ENCODE data around the gene FMO2.

The FMO2 gene, protein sequence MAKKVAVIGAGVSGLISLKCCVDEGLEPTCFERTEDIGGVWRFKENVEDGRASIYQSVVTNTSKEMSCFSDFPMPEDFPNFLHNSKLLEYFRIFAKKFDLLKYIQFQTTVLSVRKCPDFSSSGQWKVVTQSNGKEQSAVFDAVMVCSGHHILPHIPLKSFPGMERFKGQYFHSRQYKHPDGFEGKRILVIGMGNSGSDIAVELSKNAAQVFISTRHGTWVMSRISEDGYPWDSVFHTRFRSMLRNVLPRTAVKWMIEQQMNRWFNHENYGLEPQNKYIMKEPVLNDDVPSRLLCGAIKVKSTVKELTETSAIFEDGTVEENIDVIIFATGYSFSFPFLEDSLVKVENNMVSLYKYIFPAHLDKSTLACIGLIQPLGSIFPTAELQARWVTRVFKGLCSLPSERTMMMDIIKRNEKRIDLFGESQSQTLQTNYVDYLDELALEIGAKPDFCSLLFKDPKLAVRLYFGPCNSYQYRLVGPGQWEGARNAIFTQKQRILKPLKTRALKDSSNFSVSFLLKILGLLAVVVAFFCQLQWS

DNA sequence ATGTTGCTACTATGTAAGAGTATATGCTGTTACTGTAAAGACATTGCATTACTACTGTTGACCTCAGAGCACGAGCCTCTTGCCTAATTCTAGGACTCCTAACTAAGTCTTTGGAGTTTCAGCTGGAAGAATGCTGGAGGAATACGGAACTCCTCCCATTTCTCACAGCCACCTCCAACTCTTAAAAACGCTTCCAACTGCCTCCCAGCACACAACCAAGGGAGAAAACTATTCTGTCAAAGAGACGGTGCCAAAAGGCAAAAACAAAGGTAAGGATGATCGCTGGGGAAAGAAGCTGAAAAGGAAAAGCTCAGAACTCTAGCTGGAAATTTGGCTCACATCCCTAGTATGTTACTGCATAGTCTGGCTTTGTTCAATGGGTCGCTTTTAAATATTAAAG is at the start of gene FMO2:
Gene FMO2, plus strand, starts transcription at position 210 of the 400 bp plus-strand sequence. CDS start 414 bp downstream, outside the sequence.
- peak; percentile 10 for DNase-seq (ENCODE audit: low read depth, low spot score)

DNA sequence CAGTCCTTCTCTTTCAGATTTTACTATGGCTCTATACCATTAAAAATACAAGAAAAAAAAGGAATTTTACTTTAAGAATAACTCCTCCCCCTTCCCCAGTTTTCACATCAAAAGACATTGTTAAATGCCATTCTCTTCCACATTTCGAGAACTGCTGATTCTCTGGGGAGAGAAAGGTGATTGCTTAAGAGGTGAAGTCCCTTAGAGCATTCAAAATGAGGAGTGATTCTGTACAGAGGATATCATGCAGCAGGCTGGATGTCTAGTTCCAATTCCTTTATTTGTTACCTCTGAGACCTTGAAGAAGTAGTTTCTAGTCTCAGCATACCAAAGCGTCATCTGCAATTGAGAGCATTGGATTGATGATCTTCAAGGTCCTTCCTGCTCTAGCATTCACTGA is 47.5 kb upstream of the FMO2 start:
- no peak for DNase-seq (ENCODE audit: low read depth, low spot score)

DNA sequence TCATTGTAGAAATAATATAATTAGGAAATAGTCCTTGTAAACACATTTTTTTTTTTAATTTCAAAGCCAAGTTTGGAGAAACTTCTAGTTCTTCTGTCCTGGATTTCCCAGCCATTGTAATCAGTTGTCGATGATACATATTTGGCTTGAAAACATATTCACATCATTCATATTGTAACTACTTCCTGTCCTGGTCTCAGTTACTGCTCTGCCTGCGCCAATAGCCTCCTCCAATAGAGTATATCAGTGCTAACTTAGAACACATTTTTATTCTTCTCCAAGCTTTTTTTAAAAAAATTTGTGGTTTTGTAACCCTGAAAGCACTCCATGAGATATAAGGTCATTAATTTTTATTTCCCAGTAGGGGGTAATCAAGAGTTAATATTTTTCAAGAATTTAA is 46.1 kb upstream of the FMO2 start:
- DNase-seq (ENCODE audit: low read depth, low spot score) = no peak

DNA sequence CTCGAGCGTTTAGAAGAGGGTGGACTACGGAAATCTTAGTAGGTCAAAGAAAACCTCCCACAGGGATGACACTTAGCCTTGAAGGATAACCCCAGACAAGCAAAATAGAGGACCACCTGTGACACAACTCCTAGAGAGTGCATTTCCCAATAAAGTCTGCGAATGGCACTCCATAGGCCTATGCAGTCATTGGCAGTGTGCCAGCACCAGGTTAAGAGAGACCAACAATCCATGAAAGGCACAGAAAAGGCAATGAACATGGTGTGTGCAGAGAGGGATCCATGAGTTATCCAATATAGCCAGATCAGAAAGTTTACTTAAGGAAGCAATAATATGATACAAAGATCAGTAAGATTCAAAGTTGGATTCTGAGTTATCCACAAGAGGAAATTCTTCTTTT is 45.2 kb upstream of the FMO2 start:
- no peak for DNase-seq (ENCODE audit: low read depth, low spot score)

DNA sequence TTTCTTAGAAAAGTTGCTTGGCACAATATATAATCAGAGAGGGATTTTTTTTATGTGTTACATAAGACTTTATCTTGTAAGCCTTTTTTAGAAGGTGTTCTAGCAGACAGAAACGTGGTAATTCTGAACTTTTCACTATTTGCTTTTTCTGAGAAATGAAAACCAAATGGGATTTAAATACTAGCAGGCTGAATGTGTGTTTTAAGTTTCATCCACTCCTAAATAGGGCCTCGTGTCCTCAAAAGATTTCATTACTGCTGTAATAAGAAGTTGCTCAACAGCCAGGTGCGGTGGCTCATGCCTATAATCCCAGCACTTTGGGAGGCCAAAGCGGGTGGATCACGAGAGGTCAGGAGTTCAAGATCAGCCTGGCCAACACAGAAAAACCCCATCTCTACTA is 44.7 kb upstream of the FMO2 start:
- DNase-seq (ENCODE audit: low read depth, low spot score) = no peak

DNA sequence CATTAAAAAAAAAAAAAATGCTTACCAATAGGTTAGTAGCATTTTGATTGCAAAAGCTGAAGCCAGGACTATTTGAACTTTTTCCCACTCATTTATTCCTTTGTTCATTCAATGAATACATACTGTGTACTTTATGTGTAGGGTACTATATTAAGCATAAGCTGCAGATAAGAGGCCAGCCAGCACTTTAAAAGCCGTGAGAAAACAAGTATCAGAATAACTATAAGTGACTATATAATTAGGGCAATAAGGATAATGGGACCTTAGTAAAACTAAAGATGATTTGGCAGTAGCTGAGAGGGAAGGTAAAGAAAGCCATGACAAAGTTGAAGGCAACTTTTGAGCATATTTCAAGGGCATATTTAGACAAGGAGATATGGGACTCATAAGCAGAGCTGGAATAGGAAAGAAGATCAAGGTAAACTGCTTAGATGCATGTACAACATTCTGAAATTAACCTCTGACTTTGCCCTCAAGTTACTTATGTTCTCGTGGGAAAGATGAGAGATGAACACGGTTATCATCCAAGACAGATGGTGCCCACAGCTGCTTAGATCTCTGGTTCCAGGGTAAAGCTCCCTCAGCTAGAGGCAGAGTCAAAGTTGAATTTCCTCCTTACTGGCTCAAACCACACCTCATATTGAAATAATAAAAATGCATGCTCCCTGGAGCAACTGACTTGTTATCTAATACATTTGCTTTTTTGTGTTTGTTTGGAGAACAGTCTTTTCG is 44.0 kb upstream of the FMO2 start:
- no peak for DNase-seq (ENCODE audit: low read depth, low spot score)

DNA sequence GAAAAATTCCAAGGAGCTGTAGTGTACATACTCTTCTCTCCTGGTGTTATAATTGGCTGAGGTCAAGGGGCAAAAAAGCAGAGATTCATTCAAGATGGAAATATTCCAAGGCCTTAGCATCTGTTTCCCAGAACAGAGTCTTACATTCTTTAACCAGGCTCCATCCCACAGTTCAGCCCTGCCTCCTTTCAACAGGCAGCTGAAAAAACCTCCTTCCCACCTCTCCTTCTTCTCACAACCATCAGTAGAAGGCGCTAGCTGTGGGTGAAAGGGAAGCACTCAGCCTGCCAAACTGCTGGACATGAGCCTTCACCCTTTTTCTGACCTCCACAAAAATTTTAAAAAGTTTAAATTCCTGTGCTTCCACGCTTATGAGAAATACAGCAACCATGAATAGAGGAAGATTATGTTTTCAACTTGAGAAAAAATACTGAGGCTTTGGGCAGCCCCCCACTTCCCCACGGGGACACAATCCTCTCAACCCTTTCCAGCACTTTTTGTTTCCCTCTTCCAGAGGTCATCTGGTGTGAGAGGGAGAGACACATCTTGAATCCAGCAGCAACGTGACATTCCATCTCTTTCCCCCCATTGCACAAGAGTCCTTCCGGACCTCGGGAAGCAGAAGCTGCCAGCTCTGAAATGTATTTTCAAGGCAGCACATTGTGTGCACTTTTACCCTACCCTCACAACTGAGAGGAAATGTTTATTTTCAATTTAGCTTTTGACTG is 43.2 kb upstream of the FMO2 start:
- peak; percentile 24 for DNase-seq (ENCODE audit: low read depth, low spot score)

DNA sequence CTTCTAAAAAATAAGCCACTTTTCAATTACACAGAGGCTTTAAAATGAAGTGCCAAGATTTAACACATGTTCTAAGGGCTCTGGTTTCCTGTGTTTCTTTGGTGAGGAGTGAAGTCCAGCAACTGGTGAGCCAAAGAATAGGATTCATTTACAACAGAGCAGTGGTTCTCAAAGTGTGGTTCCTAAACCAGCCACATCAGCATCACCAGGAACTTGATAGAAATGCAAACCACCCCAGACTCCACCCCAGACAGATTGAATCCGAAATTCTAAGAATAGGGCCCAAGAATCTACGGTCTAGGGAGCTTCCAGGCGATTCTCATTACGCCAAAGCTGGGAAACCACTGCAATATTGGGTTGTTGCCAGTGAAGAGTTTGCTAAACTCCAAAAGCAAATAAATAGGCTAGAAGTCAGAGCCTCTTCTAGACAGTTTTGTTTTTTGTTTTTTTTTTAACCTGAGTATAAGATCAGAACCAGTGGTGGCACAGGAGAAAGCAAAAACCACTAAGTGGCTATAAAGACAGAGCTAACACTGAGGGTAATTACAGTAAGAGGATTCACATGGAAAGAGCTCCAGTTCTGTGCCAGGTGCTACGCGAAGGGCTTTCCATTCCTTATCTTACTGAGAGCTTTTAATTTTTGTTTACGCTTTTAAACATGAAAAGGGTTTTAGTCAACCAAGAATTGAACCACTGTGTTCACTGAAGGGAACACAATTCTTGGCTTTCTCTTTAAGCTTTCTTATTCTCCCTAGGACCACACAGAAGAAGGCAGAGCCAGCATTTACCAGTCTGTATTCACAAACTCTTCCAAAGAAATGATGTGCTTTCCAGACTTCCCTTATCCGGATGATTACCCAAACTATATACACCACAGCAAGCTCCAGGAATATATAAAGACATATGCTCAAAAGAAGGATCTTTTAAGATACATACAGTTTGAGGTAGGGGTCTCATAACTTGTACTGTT is 42.4 kb upstream of the FMO2 start:
- DNase-seq (ENCODE audit: low read depth, low spot score) = peak; percentile 5

DNA sequence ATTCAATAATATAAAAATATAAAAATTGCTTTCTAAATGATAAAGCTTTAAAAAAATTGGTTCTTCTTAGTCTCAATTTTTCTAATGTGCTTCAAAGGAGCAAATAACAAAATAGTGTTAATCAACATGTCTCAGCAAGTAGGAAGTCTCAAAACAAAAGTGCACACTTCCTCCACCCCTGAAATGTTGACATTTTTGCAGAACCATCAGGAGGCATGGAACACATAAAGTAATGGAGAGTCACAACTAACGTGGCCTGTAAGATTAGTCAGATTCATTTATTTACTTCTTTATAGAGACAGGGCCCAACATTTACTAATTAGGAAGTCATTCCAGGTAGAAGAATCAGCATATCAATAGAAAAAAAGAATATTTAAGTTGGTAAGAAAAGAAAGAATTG is 34.9 kb upstream of the FMO2 start:
- DNase-seq (ENCODE audit: low read depth, low spot score) = no peak

DNA sequence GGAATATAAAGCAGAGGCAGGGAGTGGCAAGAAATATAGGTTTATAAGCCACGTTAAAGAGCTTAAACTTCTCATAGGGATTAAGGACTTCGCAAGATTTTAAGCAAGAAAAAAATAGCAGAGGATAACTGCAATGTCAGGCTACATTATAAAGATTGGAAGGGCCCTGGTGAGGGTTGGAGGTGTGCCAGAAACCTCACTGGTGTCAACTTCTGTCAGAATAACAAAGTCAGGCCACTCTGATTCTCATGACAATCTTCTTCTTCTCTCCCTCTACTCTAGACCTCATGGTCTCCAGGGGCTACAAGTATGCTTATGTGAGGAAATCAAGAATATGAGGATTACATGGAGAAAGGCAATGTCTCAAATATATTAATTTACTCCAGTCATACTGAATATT is 32.6 kb upstream of the FMO2 start:
- DNase-seq (ENCODE audit: low read depth, low spot score) = no peak

DNA sequence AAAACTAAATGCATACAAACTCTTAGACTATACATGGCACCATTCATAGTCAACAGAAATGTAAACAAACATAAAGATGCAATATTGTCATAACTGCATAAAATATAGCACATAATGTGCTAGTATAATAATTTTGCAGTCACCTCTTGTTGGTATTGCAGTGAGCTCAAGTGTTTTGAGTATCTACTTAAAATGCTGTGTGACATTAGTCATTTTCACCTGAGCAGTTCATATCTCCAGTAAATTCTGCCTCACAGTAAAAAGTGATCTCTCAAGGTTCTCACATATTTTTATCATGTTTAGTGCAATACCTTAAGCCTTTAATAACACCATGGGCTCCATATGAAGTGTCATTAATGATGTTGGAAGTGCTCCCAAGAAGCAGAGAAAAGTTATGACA is 29.6 kb upstream of the FMO2 start:
- DNase-seq (ENCODE audit: low read depth, low spot score) = no peak

DNA sequence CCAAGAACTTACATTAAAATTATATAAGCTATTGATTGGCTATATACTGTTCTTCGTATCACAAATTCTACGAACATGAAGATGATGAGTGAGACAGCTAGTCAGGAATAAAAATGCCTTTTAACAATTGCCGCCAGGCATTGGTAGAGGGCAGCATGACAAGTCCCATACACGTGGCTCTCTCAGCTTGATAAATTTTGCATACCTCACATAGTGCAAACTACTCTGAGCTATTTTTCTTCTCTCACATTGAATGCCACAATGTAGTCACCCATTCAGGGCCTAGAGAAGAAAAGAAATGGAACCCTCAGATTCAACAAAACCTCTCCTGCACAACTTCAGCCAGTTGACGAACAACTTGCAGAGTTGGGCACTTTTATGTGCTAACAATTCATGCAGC is 27.0 kb upstream of the FMO2 start:
- DNase-seq (ENCODE audit: low read depth, low spot score) = no peak

DNA sequence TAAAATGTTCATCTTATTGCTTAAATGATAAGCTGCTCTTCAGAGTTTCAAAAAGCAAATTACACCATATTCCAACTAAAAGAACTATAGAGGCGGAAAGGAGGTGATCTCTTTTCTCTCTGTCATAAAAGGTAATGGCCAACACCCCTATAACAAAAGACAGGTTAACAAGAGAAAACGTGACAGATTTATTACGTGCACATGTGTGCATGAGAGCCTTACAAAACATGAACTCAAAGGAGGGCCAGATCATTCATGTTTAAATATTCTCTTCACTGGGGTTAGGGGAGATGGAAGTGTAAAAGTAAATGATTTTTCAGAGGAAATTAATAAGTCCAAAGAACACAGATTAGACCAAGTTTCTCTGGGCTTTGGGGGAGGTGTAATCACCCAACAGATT is 26.5 kb upstream of the FMO2 start:
- DNase-seq (ENCODE audit: low read depth, low spot score) = no peak

DNA sequence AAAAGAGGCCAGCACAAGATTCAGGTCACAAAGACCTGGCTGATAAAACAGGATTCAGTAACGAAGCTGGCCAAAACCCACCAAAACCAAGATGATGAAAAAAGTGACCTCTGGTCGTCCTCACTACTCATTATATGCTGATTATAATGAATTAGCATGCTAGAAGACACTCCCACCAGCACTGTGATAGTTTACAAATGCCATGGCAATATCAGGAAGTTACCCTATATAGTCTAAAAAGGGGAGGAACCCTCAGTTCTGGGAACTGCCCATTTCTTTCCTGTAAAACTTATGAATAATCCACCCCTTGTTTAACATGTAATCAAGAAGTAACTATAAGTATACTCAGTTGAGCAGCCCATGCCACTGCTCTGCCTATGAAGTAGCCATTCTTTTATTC is 26.0 kb upstream of the FMO2 start:
- DNase-seq (ENCODE audit: low read depth, low spot score) = no peak

DNA sequence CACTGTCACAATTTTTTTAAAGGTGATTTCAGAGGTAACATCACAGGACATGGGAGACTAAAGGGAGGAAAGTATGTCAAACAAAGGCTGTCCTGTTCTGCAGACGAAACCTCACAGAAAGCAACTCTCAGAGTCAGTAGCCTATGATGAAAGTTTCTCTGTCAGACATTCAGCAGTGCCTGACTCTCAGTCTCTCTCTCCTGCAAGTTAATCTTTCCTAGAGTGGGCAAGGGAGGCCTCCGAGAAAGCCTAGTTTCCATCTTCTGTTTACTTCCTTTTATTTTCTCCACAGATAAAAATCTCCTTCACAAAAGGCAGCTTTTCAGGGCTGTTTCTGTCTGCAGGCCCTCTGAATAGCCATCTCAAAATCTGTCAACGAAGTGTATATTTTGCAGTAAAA is 24.9 kb upstream of the FMO2 start:
- DNase-seq (ENCODE audit: low read depth, low spot score) = no peak

DNA sequence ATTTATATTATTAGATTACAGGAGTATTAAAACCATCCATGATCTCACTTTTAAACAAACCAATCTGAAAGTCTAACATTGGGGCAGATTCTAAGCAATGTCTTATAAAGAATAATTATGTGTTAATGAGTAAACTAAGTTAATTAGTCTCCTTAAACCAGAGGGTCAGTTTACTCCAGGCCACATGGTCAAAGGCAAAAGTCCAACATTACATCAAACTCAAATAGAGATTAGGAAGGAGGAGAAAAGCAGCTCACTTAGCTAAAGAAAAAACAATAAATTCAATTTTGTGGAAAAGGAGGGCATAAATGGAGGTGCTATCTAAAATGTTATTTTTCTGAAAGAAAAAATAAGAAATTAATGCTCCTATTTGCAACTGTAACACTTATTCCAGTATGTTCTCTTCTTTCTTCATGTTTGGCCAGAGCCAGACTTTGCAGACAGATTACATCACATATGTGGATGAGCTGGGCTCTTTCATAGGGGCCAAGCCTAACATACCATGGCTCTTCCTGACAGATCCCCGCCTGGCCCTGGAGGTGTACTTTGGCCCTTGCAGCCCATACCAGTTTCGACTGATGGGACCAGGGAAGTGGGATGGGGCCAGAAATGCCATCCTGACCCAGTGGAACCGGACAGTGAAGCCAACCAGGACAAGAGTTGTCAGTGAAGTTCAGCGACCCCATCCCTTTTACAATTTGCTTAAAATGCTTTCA is 24.3 kb upstream of the FMO2 start:
- no peak for DNase-seq (ENCODE audit: low read depth, low spot score)

DNA sequence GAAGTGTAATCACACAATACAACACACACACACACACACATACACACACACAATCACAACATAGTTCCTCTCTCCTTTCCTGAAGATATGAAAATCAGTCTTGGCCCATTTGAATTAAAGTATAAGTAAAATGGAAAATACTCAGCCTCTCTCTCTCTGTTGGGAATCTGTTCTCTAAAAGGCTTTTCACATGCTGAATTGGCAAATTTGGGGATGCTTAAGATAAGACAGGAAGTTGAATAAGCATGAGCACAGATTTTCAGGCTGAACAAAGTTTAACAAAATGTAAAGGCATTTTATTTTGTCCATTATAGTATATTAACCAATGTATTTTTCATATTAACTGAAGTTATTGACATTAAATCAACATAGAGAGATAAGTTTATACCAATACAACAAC is 23.7 kb upstream of the FMO2 start:
- no peak for DNase-seq (ENCODE audit: low read depth, low spot score)

DNA sequence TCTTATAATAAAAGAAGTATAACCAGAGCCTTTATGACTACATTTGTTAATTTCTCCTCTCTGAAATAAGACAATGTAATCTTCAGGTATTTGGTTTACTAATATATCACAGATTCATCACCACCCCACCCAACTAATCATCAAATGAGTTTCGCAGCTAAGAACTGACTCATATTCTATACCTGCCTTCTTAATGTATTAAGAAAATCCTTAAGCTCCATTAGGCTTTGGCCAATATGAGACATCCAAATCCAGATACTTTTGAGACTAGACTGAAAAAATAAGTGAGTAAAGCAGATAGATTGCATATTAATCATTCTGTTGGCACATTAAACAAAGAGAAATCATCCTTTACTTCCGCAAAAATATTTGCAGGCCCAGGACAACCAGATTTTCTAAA is 18.7 kb upstream of the FMO2 start:
- no peak for DNase-seq (ENCODE audit: low read depth, low spot score)

DNA sequence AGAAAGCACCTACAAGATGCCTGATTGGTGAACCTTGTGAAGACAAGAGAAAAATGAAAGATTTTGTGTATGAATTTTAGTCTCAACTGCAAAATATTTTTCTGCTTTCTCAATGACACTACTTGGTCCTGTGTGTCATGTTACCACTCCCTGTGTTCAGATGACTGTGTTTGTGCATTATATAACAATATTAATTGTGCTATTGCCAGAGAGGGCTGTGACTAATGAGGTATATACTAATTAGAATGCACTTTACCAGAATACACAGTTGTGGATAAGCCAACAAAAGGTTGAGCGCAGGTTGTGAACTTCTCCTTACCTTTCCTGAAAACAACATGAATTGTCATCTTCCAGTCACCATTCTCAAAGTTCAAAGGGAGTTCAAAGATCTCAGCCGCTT is 17.3 kb upstream of the FMO2 start:
- DNase-seq (ENCODE audit: low read depth, low spot score) = no peak

DNA sequence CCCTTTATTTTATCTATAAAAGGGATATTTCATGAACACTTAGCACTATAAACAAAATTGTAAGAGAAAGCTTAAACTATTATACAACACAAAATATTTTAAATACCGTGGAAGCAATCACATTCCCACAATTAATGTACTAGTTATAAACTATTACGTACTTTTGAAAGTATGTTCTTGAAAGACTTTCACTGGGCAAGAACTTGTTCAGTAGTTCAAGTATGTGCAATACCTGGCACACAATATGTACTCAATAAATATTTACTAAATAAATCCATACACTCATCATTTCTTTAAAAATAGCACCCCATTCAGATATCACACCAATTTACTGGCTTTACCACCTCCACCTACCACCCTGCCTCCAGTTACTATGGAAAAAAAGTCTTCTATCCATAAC is 12.6 kb upstream of the FMO2 start:
- DNase-seq (ENCODE audit: low read depth, low spot score) = no peak

DNA sequence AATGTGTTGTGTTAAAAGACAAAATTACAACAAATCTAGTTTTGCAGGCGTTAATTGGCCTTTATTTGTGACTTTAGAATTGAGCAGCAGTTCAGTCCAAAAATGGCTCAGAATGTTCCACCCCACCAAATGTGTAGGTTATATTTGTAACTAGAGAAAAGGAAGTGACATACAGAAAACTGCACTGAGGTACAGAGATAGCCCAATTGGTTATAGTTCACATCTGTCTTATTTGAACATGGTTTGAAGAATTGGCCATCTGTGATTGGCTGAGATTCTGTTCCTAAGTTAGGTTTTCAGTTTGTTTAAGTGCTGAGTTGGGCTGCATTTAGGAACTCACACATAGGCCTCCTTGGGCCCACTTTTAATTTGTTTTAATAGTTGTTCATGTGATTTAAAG is 12.0 kb upstream of the FMO2 start:
- no peak for DNase-seq (ENCODE audit: low read depth, low spot score)

Data from ELF-1 (cell line).